Suppressor macrophage treated with lipopolysaccharide for 4 hours (primary cell): Measurements from ENCODE around the gene FCHSD2.
A peak's percentile ranks its signal among the peaks of the same experiment; 100 is the strongest.
"Not testable (repeated sequence)": the region's sequence is repeated elsewhere in the genome, so short reads cannot be mapped to it uniquely, and the experiment has no call there.

ENCODE experiments used
- DNase-seq: peaks from one replicate; pipeline ENCODE4 v3.0.0-alpha.2; 2020

FCHSD2 gene

DNA sequence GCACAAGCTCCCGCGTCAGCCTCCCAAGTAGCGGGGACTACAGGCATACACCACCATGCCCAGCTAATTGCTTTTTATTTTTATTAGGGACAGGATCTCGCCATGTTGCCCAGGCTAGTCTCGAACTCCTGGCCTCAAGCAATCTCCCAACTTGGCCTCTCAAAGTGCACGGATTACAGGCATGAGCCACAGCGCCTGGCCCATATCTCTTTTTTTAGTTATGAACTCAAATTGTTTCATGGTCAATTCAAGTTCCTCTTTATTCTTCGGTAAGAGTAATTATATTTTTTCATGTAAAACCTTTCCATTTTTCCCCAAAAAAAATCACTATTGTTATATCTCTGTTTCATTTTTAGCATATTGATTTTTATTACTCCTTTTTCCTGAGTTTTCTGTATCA lies 25.5 kb downstream of the FCHSD2 start:
- DNase-seq, result peak; percentile 30

DNA sequence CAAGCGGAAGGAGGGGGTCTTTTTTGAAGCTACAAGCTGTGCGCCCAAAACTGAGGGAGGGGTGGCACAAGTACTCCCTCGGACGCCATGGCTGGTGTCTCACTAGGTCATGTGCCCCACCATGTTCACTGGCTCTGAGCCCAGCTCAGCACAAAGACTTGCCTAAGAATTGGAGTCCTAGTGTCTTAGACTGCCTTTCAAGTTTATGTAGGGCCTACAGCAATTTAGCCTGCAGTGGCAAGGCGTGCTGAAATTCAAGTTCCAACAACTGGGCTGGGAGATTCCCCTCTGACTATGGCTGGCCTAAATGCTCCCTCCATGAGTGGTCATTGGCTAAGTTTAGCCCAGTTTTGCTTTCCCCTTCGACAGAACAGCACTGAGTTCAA lies 27.3 kb downstream of the FCHSD2 start:
- DNase-seq, result no peak

DNA sequence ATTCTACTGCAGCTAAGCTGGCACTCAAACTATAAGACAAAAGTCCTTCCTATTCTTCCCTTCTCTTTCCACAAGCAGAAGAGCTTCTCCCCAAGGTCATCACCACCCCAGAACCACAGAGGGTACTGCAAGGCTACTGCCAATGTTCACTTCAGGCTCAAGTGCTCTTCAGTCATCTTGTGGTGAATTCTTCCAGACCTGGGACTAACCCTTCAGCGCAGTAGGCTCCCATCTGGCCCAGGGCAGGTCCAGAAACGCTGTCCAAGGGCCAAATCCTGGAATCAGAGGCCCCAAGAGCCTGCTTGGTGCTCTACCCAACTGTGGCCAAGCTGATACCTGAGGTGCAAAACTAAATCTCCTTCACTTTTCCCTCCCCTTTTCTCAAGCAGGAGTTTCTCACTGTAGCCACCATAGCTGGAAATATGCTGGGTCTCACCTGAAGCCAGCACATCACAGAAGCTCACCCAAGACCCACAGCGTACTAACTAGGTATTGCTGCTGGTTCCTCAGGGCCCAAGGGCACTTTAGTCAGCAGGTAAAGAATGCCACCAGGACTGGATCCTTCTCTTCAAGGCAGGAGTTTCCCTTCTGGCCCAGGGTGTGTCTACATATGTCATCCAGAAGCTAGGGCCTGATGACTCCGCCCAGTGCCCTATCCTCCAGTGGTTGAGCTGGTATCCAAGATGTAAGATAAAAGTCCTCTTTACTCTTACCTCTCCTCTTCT lies 27.8 kb downstream of the FCHSD2 start:
- DNase-seq, result no peak

DNA sequence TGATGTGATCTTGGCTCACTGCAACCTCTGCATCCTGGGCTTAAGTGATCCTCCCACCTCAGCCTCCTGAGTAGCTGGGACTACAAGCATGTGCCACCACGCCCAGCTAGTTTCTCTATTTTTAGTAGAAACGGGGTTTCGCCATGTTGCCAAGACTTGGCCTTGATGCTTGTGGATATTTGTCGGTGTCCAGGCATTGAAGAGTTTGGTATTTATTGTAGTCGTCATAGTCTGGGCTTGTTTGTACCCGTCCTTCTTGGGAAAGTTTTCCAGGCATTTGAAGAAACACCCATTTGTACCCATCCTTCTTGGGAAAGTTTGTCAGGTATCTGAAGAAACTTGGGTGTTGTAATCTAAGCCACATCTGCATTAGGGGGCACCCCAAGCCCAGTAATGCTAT lies 28.7 kb downstream of the FCHSD2 start:
- no peak for DNase-seq

DNA sequence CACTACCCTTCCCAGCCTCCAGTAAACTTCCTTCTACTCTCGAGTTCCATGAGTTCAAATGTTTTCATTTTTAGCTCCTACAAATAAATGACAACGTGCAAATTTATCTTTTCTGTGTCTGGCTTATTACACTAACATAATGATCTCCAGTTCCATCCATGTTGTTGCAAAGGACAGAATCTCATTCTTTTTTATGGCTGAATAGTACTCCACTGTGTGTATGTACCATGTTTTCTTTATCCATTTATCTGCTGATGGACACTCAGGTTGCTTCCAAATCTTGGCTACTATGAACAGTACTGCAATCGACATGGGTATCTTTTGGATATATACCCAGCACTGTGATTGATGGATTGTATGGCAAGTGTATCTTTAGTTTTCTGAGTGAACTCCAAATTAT lies 34.5 kb downstream of the FCHSD2 start:
- DNase-seq, result no peak

DNA sequence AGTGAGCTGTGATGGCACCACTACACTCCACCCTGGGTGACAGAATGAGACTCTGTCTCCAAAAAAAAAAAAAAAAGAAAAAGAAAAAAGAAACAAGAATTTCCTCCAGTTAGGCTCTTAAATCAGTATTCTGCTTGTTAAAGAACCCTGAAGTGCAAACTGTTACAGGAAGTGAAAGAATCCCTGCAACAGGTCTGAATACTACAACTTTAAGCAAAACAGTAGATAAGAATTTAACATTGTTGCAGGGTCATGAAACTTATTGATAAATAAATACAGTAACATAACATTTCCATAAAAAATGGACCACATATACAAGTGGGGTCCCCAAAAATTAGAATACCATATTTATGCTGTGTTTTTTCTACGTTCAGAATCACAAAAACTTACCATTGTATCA lies 35.8 kb downstream of the FCHSD2 start:
- no peak for DNase-seq

DNA sequence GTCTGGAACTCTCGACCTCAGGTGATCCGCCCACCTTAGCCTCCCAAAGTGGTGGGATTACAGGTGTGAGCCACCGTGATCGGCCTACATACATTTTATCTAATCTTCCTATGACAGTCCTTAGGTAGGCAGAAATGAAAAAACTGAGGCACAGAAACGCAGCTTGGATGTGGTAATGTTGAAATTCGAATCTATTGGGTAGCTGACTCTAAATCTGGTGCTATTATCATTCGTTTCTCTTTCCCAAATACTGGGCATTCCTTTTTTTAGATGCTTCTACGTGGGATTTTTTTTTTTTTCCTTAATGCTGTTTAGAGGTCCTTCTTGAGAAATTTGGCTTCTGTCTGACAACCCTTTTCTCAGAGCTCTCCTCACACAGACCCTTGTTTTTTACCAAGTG lies 41.5 kb downstream of the FCHSD2 start:
- DNase-seq, result no peak

DNA sequence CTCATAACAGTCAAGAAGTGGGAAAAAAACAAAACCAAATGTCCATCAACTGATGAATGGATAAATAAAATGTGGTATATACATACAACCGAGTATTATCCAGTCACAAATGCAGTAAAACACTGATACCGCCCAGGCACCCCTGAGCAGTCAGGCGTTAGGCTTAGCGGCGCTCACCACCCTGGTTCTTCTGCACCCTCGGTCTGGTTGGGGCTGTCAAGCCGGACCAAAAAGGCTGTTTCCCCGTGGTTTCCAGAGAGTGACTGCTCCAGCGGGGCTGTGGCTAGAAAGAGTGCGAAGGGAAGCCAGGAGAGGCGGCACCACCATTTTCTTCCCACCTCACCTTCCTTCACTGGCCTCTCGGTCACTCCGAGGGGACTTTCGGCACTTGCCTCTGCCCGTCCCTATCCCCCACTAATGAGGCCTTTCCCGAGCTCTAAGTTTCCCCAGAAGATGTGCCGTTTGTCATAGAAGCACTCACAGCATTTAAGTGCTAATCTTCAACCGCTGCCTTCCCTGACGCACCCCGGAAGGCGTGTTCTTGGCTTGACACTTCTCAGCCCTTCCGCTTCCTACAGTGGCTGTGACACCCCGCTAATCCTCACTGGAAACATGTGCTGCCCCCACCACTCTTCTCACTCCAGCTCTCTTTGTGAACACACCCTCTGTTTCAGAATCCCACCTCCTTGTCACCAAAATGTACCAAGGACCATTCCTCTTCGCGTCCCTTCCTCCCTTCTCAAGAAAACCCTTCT lies 42.4 kb downstream of the FCHSD2 start:
- no peak for DNase-seq

DNA sequence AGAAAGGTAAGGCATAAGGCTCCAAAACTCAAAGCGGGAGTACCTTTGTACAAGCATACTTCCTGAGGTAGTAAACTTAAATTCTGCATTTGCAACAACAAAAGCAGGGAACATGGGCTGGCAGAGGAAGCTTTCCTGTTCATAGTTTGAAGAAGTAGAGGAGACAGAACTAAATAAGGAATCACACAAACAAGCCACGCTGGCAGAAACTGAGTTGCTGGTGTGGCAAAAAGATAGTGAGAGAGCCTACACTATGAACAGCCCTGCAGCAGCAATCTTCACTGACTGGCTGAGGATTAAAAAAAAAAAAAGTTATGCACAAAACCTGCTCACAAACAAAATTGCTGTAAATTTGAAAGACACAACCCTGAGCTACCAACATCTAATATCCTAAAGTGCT lies 46.5 kb downstream of the FCHSD2 start:
- no peak for DNase-seq

DNA sequence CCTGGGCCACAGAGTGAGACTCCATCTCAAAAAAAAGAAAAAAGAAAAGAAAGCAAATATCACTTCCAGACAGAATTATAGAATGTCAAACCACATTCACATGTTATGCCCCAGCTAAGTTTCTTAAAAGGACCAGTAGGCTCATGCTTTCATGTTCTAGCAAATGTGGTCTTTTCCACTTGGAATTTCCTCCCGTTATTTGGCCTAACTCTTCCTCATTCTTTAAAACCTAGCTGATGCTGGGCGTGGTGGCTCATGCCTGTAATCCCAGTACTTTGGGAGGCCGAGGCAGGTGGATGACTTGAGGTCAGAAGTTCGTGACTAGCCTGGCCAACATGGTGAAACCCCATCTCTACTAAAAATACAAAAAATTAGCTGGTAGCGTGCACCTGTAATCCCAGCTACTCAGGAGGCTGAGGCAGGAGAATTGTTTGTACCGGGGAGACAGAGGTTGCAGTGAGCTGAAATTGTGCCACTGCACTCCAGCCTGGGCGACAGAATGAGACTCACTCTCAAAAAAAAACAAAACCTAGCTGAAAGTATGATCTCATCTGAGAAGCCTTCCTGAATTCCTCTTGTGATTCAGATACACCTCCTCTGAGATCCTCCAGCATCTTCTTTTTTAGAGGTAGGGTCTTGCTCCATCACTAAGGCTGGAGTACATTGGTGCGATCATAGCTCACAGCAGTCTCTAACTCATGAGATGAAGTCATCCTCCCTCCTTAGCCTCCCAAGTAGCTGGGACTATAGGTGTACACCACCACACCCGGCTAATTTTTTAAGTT lies 50.4 kb downstream of the FCHSD2 start:
- no peak for DNase-seq

DNA sequence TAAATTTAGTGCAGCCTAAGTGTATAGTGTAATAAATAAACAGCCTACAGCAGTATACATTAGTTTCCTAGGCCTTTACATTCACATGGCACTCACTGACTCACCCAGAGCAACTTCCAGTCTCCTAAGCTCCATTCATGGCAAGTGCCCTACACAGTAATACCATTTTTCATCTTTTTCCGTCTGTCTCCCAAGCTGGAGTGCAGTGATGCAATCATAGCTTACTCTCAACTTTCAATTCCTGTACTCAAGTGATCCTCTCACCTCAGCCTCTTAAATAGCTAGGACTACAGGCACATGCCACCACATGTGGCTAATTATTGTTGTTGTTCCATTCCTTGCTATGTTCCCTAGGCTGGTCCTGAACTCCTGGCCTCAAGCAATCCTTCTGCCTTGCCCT lies 54.4 kb downstream of the FCHSD2 start:
- DNase-seq, result peak; percentile 74

DNA sequence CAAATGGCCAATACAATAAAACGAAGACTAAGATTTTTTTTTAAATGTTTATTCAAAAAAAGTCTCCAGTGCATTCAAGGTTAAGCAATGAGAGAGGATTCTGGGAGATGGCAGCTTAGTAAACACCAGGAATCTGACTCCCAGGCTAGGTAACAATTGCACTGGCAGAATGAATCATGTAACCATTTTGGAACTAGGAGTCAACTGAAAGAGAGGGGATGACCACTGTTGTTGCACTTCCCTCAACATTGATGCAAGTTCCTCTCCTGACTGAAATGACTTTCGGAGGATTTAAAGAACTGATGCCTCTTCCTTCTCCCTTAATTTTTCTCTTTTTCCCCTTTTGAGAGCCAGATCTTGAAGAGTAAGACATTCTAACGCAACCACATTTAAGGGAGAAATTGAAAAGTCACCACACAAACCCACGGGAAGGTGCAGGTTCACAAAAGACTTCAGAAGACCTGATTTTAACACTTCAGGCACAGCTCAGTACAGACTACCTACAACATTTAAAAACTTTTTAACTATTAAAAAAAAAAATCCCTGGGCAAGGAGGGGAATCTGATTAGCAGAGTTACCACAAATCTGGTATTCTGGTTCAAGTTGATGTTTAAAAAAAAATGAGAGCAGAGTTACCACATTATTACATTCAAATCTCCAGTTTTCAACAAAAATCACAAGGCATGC lies 56.8 kb downstream of the FCHSD2 start:
- DNase-seq, result peak; percentile 90

DNA sequence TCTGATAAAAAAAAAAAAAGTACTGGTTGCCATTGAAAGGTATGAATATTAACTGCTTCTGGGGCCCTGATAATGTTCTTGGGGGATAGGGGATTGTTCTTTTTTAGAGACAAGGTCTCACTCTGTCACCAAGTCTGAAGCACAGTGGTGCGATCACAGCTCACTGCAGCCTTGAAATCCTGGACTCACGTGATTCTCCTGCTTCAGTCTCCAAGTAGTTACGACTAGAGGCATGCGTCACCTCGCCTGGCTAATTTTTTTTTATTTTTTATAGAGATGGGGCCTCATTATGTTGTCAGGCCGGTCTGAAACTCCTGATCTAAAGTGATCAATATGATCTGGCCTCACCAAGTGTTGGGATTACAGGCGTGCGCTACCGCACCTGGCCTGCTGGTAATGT lies 63.5 kb downstream of the FCHSD2 start:
- DNase-seq, result no peak

DNA sequence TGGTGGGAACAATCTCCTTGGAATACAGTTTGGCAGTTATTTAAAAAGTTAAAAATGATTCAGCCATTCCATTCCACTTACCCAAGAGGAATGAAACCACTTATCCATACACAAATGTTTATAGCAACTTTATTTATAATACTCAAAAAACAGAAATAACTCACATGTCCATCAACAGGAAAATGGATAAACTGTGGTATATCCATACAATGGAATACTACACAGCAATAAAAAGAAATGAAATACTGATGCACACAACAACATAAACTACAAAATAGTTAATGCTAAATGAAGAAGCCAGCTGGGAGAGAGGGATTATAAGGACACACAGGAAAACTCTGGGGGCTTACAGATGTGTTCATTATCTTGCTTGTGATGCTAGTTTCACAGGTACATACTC lies 64.7 kb downstream of the FCHSD2 start:
- no peak for DNase-seq

DNA sequence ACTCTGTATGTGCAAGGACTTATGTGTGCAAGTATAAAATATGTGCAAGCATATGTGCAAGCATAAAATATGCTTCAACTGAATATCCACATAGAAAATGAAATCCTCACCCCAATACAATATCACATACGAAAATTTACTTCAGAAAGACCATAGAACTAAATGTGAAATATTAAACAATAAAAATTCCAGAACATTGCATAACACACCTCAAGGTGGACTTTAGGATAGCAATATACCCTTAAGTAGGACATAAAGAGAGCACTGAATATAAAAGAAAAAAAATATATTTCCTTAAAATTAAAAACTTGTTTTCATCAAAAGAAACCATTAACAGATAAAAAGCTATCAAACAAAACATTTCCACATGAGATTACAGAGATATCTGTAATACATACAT lies 67.8 kb downstream of the FCHSD2 start:
- DNase-seq, result no peak

DNA sequence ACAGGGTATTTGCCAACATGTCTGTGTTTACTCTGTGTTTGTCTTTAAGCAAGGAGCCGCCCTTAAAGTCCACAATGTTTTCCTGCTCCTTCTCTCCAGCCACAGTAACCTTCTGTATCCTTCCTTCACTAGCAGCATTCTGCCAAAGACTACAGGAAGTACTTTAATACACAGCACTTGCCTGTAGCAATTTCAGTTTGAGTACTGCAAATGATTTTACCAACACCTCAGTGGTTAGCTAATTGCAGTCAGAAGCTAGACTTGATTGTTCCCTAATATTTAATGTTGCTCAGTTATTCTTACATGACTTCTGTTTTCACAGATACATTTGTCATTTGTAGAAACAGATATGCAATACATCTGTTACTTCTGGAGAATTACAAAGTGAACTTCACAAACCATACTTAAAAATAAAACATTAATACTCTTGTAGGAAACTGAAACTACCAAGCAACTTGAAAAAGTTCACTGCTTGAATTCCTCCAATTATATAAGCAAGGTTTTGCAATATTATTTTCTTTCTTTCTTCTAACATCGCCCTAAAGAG lies 69.1 kb downstream of the FCHSD2 start:
- DNase-seq, result peak; percentile 52

DNA sequence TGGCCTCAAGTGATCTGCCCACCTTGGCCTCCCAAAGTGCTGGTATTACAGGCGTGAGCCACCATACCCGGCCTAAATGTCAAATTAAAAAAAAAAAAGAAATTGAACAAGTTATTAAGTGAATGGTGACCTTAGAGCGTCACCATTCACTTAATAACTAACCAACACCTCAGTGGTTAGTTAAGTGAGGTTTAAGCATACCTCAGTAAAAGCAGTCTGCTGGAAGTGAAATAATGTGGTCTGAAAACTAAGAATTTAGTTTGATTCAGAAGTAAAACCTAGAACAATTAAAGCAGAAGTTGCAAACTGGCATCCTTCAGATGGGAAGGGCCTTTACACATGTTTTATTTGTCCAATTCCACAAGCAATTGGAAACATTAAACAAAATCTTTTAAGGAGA lies 71.5 kb downstream of the FCHSD2 start:
- no peak for DNase-seq

DNA sequence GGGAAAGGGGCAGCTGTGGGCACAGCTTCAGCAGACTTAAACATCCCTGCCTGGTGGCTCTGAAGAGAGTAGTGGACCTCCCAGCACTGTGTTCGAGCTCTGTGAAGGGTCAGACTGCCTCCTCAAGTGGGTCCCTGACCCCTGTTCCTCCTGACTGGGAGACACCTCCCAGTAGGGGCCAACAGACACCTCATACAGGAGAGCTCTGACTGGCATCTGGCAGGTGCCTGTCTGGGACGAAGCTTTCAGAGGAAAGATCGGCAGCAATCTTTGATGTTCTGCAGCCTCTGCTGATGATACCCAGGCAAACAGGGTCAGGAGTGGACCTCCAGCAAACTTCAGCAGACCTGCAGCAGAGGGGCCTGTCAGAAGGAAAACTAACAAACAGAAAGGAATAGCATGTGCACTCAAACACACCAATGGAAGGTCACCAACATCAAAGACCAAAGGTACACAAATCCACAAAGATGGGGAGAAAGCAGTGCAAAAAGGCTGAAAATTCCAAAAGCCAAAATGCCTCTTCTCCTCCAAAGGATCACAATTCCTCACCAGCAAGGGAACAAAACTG lies 80.2 kb downstream of the FCHSD2 start:
- not testable (repeated sequence) for DNase-seq

DNA sequence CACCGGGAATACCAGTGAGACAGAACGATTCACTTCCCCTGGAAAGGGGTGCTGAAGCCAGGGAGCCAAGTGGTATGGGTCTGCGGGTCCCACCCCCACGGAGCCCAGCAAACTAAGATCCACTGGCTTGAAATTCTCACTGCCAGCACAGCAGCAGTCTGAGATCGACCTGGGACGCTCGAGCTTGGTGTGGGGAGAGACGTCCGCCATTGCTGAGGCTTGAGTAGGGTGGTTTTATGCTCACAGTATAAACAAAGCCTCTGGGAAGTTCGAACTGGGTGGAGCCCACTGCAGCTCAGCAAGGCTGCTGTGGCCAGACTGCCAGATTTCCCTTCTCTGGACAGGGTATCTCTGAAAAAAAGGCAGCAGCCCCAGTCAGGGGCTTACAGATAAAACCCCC lies 80.7 kb downstream of the FCHSD2 start:
- DNase-seq, result not testable (repeated sequence)

DNA sequence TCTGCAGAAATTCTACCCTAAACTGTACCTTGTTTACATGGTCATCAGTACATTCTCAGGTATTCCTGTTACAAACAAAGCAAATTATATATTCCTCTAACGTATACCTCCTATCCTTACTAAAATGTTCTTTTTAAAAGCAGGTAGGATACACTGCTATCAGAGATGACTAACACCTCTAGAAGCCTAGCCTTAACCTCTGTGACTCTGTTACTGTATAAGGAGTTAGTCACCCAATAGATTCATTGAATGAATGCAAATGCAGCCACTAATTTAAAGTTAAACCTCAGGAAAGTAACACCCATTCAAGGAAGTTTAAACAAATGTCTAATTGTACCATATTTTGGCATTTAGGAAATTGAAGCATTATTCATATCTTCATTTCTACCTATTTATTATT lies 82.2 kb downstream of the FCHSD2 start:
- DNase-seq, result no peak

DNA sequence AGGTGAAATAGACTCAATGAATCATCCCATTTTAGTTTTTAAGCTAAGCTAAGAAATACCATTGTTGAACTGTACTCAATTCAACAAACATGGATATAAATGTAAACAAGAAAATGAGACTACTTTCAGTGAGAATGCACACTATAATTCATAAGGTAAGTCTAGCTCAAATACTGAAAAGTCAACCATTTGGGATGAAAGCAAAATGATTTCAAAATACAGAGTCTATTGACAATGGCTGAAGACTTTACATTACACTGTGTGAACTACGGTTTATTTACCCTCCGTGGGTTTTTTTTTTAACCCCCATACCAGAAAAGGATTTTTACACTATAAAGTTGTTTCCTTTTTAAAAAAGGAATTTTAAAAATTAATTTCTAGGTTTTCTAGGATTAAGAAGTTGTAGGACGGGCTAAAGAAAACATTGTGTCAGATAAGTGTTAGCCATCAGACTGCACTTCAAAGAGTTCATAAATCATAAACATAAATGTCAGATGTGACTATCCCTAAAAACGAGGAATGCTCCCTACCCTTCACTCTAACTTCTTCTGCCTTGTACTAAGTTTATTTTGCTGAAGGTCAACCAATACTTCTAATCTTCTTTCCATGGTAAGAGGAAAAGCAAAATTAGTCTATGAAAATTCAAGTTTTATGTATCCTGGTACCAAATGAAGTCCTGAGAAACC lies 83.0 kb downstream of the FCHSD2 start:
- DNase-seq, result no peak
